Fibroblast of lung (primary cell): Measurements from ENCODE around the gene TSSC4.

Source experiments
- CTCF ChIP-seq, 2 donors: IDR thresholded peaks in 1 of 2; conservative IDR thresholded peaks in 1 of 2; 1 replicate in 1 of 2; 2 replicates in 1 of 2; pipeline ENCODE4 v1.5.1; 2011 to 2012; ENCODE audit warnings: low read length in 2 of 2, control low read depth in 1 of 2, inconsistent platforms in 1 of 2, low read depth in 1 of 2, mild to moderate bottlenecking in 1 of 2
- EZH2 ChIP-seq: IDR thresholded peaks from 2 replicates; pipeline ENCODE4 v1.5.1; 2012; ENCODE audit warnings: low read length, control low read depth, mild to moderate bottlenecking; ENCODE audit errors: missing control alignments

GRCh38 chr11:2390725-2391151 is 9.8 kb upstream of the TSSC4 start:
- TF ChIP-seq CTCF (conservative IDR thresholded peaks at IDR 0.05 in 1 of 2, IDR thresholded peaks at IDR 0.05 in 1 of 2; ENCODE audit: low read depth in 1 of 2, low read length in 2 of 2): no peak
- no peak for TF ChIP-seq EZH2
